GM13977 (cell line): ENCODE results near the gene TDRD1.

Experiments
- DNase-seq: peaks from one replicate; pipeline ENCODE4 v3.0.0; 2012; ENCODE audit warnings: low spot score
- in situ Hi-C: fragments of 300-500 bp; cut with MboI; formaldehyde crosslinking; loops from one replicate; pipeline ENCODE4 v1.12.0; 2022; ENCODE audit warnings: low sequenced_read_pairs, low pct_unique_long_range_greater_than_20kb, mixed read lengths, inconsistent platforms; ENCODE audit not compliant: unreplicated experiment
- TF ChIP-seq, protein P1 (sequence below): IDR thresholded peaks from 2 replicates; pipeline ENCODE4 v1.5.1; 2012; ENCODE audit warnings: mild to moderate bottlenecking, control low read depth; ENCODE audit not compliant: insufficient read depth; ENCODE audit errors: extremely low read depth, missing control alignments

TDRD1 gene

DNA sequence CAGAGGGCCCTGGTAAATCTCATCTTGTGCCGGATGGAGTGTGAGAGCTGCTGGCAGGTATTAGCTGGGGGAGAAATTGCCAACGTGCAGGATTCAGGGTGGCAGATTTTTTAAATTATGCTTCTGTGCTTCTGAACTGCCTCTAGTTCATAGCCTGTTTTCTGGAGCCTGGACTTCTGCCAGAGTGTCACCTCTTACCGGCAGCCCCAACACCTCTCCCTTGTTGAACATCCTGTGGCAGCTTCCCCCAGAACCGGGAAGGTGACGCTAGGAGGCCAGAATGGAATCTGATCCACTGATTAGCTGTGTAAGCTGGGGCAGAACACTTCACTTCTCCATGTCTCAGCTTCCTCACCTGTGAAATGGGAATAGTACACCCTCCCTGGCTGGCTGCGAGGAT lies 65.0 kb downstream of the TDRD1 start:
- no peak for DNase-seq
- in situ Hi-C loops: no loop called here
- TF ChIP-seq, protein P1, sequence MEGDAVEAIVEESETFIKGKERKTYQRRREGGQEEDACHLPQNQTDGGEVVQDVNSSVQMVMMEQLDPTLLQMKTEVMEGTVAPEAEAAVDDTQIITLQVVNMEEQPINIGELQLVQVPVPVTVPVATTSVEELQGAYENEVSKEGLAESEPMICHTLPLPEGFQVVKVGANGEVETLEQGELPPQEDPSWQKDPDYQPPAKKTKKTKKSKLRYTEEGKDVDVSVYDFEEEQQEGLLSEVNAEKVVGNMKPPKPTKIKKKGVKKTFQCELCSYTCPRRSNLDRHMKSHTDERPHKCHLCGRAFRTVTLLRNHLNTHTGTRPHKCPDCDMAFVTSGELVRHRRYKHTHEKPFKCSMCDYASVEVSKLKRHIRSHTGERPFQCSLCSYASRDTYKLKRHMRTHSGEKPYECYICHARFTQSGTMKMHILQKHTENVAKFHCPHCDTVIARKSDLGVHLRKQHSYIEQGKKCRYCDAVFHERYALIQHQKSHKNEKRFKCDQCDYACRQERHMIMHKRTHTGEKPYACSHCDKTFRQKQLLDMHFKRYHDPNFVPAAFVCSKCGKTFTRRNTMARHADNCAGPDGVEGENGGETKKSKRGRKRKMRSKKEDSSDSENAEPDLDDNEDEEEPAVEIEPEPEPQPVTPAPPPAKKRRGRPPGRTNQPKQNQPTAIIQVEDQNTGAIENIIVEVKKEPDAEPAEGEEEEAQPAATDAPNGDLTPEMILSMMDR: no peak

DNA sequence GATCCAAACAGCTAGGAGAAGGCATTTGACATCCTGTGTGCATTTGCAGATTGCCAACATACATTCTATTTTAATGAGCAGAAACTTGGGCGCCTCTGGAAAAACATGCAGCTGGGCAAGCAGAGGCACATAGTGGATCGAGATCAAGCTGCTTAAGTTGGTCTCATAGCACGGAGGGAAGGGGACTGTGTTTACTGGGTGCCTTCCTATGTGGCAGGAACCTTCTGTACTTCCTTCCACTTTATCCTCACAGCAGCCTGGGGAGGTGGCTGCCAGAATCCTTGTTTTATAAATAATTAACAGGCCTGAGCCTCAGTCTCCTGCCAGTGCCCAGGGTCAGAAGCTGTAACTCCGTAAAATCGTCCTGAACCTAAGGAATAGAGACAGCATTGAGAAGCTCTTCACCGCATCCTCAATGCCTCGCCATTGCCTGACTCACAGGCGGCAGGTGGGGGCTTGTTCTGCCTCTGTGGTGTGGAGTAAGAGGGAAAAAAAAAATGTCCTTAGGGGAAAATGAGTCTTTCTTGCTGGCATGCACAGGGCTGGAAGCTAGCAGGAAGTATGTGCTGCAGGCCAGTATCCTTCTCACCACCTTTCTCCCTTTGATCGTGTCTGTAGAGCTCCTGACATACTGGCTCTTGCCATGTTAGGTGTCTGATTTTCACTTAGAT lies 66.1 kb downstream of the TDRD1 start:
- DNase-seq: no peak
- in situ Hi-C loops: no loop called here

GRCh38 chr10:114246679-114247305 lies 67.6 kb downstream of the TDRD1 start:
- in situ Hi-C loops: no loop called here
- TF ChIP-seq, protein P1: no peak
- DNase-seq: no peak

More for the DNA sequence above, 66.1 kb downstream of the TDRD1 start:
- TF ChIP-seq, protein P1: no peak

- in situ Hi-C loops: no loop called here
- no peak for DNase-seq
- TF ChIP-seq, protein P1: no peak
These were observed 71.1 kb downstream of the TDRD1 start for GRCh38 chr10:114250236-114250635.

DNA sequence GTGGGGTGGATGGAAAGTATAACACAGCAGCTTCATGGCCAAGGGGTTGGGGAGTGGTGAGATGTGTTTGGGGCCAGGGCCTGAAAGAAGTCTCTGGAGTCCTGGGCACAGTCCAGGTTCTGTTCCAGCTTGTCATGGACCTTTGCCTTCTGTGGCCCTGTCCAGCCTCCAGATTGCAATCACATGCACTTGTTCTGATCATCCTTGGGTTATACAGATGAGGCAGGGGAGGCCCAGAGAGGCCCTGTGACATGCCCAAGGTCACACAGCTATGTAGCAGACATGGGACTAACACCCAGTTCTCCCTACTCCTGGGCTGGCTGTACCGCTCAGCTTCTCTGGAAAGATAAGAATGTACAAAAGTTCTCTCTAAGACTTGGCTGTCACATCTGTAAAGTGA lies 71.6 kb downstream of the TDRD1 start:
- in situ Hi-C loops: no loop called here
- TF ChIP-seq, protein P1: no peak

GRCh38 chr10:114252092-114252491 lies 72.9 kb downstream of the TDRD1 start:
- TF ChIP-seq, protein P1: no peak
- in situ Hi-C loops: no loop called here
- DNase-seq: no peak

More for the DNA sequence above, 71.6 kb downstream of the TDRD1 start:
- DNase-seq: no peak
